Upper lobe of left lung (tissue), 6 donors: ENCODE data around the gene CCT4. TPM values are rescaled to one million over a fixed set of nuclear protein-coding genes. Genes with fewer than 3 reads are reported as not detected.
A peak's percentile ranks its signal among the peaks of the same experiment; 100 is the strongest.

Experiments
- ATAC-seq, 2 donors: fragments of 200-7000 bp; cut with Tn5 transposase; one replicate each; pipeline ENCODE4 v1.9.1; 2022; ENCODE audit warnings: mild to moderate bottlenecking in 2 of 2, moderate library complexity in 2 of 2; ENCODE audit not compliant: low FRiP score in 2 of 2
- DNase-seq, 2 donors: peaks; one replicate each; pipeline ENCODE4 v3.0.0-alpha.2; 2019 to 2020
- H3K27ac ChIP-seq, 4 donors: fragments of 200-600 bp; sonication (generic); one replicate each; pipeline ENCODE4 v1.5.1; 2016 to 2019
- H3K27me3 ChIP-seq, 4 donors: fragments of 200-600 bp; sonication (generic); one replicate each; pipeline ENCODE4 v1.5.1; 2017 to 2019
- H3K36me3 ChIP-seq, 4 donors: fragments of 200-600 bp; sonication (generic); one replicate each; pipeline ENCODE4 v1.5.1; 2016 to 2019
- H3K4me1 ChIP-seq, 4 donors: fragments of 200-600 bp; sonication (generic); one replicate each; pipeline ENCODE4 v1.5.1; 2018 to 2019
- H3K4me3 ChIP-seq, 4 donors: fragments of 200-600 bp; sonication (generic); one replicate each; pipeline ENCODE4 v1.5.1; 2017 to 2019; ENCODE audit warnings: mild to moderate bottlenecking in 2 of 4, moderate library complexity in 1 of 4
- H3K9me3 ChIP-seq, 4 donors: fragments of 200-600 bp; sonication (generic); one replicate each; pipeline ENCODE4 v1.5.1; 2018 to 2019
- CTCF ChIP-seq, 6 experiments: fragments of 450-650 bp in 4 of 6; fragments of 200-600 bp in 2 of 6; sonication (generic) in 2 of 6; IDR thresholded peaks; one replicate each; pipeline ENCODE4 v1.5.1; 2016 to 2019; ENCODE audit warnings: antibody characterized with exemption in 6 of 6
- EP300 ChIP-seq, 4 donors: sonication (generic); formaldehyde crosslinking; IDR thresholded peaks; one replicate each; pipeline ENCODE4 v1.5.1; 2017; ENCODE audit warnings: antibody characterized with exemption in 4 of 4, control low read depth in 2 of 4
- POLR2A ChIP-seq, 4 donors: fragments of 450-650 bp; IDR thresholded peaks; one replicate each; pipeline ENCODE4 v1.5.1; 2016 to 2017; ENCODE audit warnings: antibody characterized with exemption in 4 of 4, mild to moderate bottlenecking in 2 of 4
- POLR2AphosphoS5 ChIP-seq, 2 donors: sonication (generic); formaldehyde crosslinking; IDR thresholded peaks; one replicate each; pipeline ENCODE4 v1.5.1; 2017; ENCODE audit warnings: antibody characterized with exemption in 2 of 2
- WGBS, 2 donors: methylation state at CpG; one replicate each; pipeline ENCODE4 v1.1.5; 2017 to 2018; 5-methylcytosine and 5-hydroxymethylcytosine counted together
- total RNA-seq, 6 donors: library from RNA; depleted of rRNA in 4 of 6; stranded (reverse); fragments of >200 nt in 4 of 6; gene quantifications; one replicate each; pipeline versions ENCODE4 v1.1.0 to v1.2.1, GENCODE V29; 2016 to 2021
- donor health status: DM: no; HTN: no; CAD: no; lungs with moderate emphysema.
- donor health status: DM: no; HTN: yes; CAD: no; lungs with severe emphysema.

The CCT4 gene
- total RNA-seq, 6 donors from 2014 or later, result 27.0 to 92.7 (median 66.8) TPM

- 75 to 79% methylated on average over 3 of the region's 3 CpGs for WGBS, 2 donors
- Histone ChIP-seq H3K4me3 (no peak overlapping the region), H3K27me3 (no peaks in the 10 kb centered on the region), H3K4me1 (peaks cover 5 to 15% (median 8%) of the 10 kb centered on the region in 4 donors), H3K36me3 (no peaks in the 10 kb centered on the region), H3K9me3 (no peaks in the 10 kb centered on the region), H3K27ac (no peak overlapping the region)
- no peak for ATAC-seq
- no peak for TF ChIP-seq CTCF (IDR thresholded peaks at IDR 0.05)
- no peak for TF ChIP-seq POLR2A (IDR thresholded peaks at IDR 0.05)
- TF ChIP-seq EP300 (IDR thresholded peaks at IDR 0.05), result no peak
- TF ChIP-seq POLR2AphosphoS5 (IDR thresholded peaks at IDR 0.05), result no peak
- no peak for DNase-seq
Observed at GRCh38 chr2:61857224-61857623, 31.2 kb downstream of the CCT4 start.

- H3K9me3 ChIP-seq, result no peaks in the 10 kb centered on the region
- TF ChIP-seq POLR2A (IDR thresholded peaks at IDR 0.05), result no peak
- no peak for TF ChIP-seq EP300 (IDR thresholded peaks at IDR 0.05)
- TF ChIP-seq POLR2AphosphoS5 (IDR thresholded peaks at IDR 0.05), result no peak
- TF ChIP-seq CTCF (IDR thresholded peaks at IDR 0.05), result no peak
- DNase-seq (peak; percentile 24 to 40), ATAC-seq (no peak)
- no peaks in the 10 kb centered on the region for H3K27me3 ChIP-seq
- WGBS, 2 donors, result 35 to 49% methylated on average over 7 to 9 of the region's 9 CpGs
- peak overlapping the region; percentile 70 to 93 (median 82) for H3K4me3 ChIP-seq
- peak overlapping the region in 1 of 4 donors; percentile 85 for H3K27ac ChIP-seq
- no peaks in the 10 kb centered on the region for H3K36me3 ChIP-seq
- H3K4me1 ChIP-seq, result peaks cover 5 to 15% (median 8%) of the 10 kb centered on the region in 4 donors
Observed at GRCh38 chr2:61855318-61855613, 33.2 kb downstream of the CCT4 start.

GRCh38 chr2:61854564-61855317 is 33.7 kb downstream of the CCT4 start:
- TF ChIP-seq POLR2A (IDR thresholded peaks at IDR 0.05) (no peak), CTCF (IDR thresholded peaks at IDR 0.05) (peak in 1 of 6 experiments; percentile 11), POLR2AphosphoS5 (IDR thresholded peaks at IDR 0.05) (peak in 1 of 2 donors; percentile 10)
- Histone ChIP-seq H3K27ac (peak overlapping the region in 2 of 4 donors; percentile 85 to 92), H3K4me1 (peaks cover 5 to 15% (median 8%) of the 10 kb centered on the region in 4 donors), H3K4me3 (peak overlapping the region; percentile 70 to 93 (median 82)), H3K36me3 (no peaks in the 10 kb centered on the region), H3K27me3 (no peaks in the 10 kb centered on the region), H3K9me3 (no peaks in the 10 kb centered on the region)
- WGBS, 2 donors, result 3% methylated on average over 20 to 23 of the region's 23 CpGs
- DNase-seq (peak in 1 of 2 donors; percentile 94), ATAC-seq (peak; percentile 96 to 98)

GRCh38 chr2:61853847-61854563 is 34.5 kb downstream of the CCT4 start, which contains the start of gene FAM161A:
Gene FAM161A, minus strand, starts transcription at chr2:61854060. Its CDS starts 19 bp downstream, at chr2:61854041.
- peaks cover 5 to 15% (median 8%) of the 10 kb centered on the region in 4 donors for H3K4me1 ChIP-seq
- no peaks in the 10 kb centered on the region for H3K36me3 ChIP-seq
- no peaks in the 10 kb centered on the region for H3K9me3 ChIP-seq
- peak within 1 kb of the TSS; percentile 66 to 92 (median 84) for H3K27ac ChIP-seq
- TF ChIP-seq EP300 (IDR thresholded peaks at IDR 0.05) (no peak), POLR2A (IDR thresholded peaks at IDR 0.05) (peak in 2 of 4 donors; percentile 17 to 49), CTCF (IDR thresholded peaks at IDR 0.05) (no peak), POLR2AphosphoS5 (IDR thresholded peaks at IDR 0.05) (peak in 1 of 2 donors; percentile 7)
- 0% methylated on average over 17 to 22 of the region's 50 CpGs for WGBS, 2 donors
- peak within 1 kb of the TSS; percentile 70 to 93 (median 82) for H3K4me3 ChIP-seq
- ATAC-seq, result peak; percentile 96 to 97
- H3K27me3 ChIP-seq, result no peaks in the 10 kb centered on the region
- peak; percentile 90 to 95 for DNase-seq
